Left lung (tissue), 10 donors: Measurements from ENCODE around the gene MRM2. TPM values are rescaled to one million over a fixed set of nuclear protein-coding genes. Genes with fewer than 3 reads are reported as not detected.
A peak's percentile ranks its signal among the peaks of the same experiment; 100 is the strongest.

Source experiments
- ATAC-seq: fragments of 200-7000 bp; cut with Tn5 transposase; one replicate; pipeline ENCODE4 v1.9.1; 2020; ENCODE audit warnings: moderate library complexity
- DNase-seq, 4 donors: peaks; one replicate each; pipeline ENCODE4 v3.0.0-alpha.2; 2013 to 2020
- H3K27ac ChIP-seq, 2 donors: fragments of 200-600 bp; sonication (generic) in 1 of 2; one replicate each; pipeline versions ENCODE4 v1.5.0 to v1.8.0; 2020 to 2021
- H3K27me3 ChIP-seq, 2 donors: fragments of 200-600 bp; sonication (generic) in 1 of 2; one replicate each; pipeline versions ENCODE4 v1.5.0 to v1.8.0; 2020 to 2021
- H3K36me3 ChIP-seq, 2 donors: fragments of 200-600 bp; sonication (generic) in 1 of 2; one replicate each; pipeline versions ENCODE4 v1.5.0 to v1.8.0; 2020 to 2021
- H3K4me1 ChIP-seq, 2 donors: fragments of 200-600 bp; one replicate each; pipeline ENCODE4 v1.8.0; 2021
- H3K4me3 ChIP-seq, 2 donors: fragments of 200-600 bp; sonication (generic) in 1 of 2; one replicate each; pipeline versions ENCODE4 v1.5.0 to v1.8.0; 2020 to 2021; ENCODE audit warnings: mild to moderate bottlenecking in 1 of 2
- H3K9me3 ChIP-seq, 2 donors: fragments of 200-600 bp; sonication (generic) in 1 of 2; one replicate each; pipeline versions ENCODE4 v1.5.0 to v1.8.0; 2020 to 2021
- intact Hi-C, 2 donors: fragments of 100-400 bp; cut with DNase I; formaldehyde crosslinking; loops; one replicate each; pipeline versions ENCODE4 v1.11.2 to v1.14.2; 2022
- polyA plus RNA-seq, 6 donors: library from polyadenylated mRNA; unstranded; fragments of 120-200 nt; gene quantifications; one replicate each; pipeline ENCODE4 v1.2.1, GENCODE V29; 2013; ENCODE audit not compliant: insufficient read length in 6 of 6
- total RNA-seq, 2 donors: library from RNA; stranded (reverse); fragmentation: NEBNext Ultra II Directional; extraction: Animal tissue kit (Norgen Biotek cat#: 25700); gene quantifications; one replicate each; pipeline ENCODE4 v1.2.1, GENCODE V29; 2021
- TF ChIP-seq, protein P1 (sequence below), 2 donors: fragments of 200-600 bp; sonication (generic) in 1 of 2; IDR thresholded peaks; one replicate each; pipeline versions ENCODE4 v1.5.0 to v1.8.0; 2021; ENCODE audit warnings: antibody characterized with exemption in 2 of 2
- donor health status: DM: no; HTN: yes; CAD: no.
- donor health status: DM: no; HTN: no; CAD: no.

MRM2 gene
- total and polyA plus RNA-seq, 8 donors = 23.0 to 36.6 (median 31.2) TPM

- Histone ChIP-seq H3K36me3 (peaks cover 0 to 46% of the 10 kb centered on the region in 2 donors), H3K27me3 (no peaks in the 10 kb centered on the region), H3K9me3 (no peaks in the 10 kb centered on the region), H3K4me3 (peak overlapping the region in 1 of 2 donors; percentile 21), H3K27ac (peak overlapping the region; percentile 53 to 84), H3K4me1 (peaks cover 0 to 16% of the 10 kb centered on the region in 2 donors)
- intact Hi-C loops = no loop called here
- ATAC-seq = no peak
- TF ChIP-seq, protein P1, sequence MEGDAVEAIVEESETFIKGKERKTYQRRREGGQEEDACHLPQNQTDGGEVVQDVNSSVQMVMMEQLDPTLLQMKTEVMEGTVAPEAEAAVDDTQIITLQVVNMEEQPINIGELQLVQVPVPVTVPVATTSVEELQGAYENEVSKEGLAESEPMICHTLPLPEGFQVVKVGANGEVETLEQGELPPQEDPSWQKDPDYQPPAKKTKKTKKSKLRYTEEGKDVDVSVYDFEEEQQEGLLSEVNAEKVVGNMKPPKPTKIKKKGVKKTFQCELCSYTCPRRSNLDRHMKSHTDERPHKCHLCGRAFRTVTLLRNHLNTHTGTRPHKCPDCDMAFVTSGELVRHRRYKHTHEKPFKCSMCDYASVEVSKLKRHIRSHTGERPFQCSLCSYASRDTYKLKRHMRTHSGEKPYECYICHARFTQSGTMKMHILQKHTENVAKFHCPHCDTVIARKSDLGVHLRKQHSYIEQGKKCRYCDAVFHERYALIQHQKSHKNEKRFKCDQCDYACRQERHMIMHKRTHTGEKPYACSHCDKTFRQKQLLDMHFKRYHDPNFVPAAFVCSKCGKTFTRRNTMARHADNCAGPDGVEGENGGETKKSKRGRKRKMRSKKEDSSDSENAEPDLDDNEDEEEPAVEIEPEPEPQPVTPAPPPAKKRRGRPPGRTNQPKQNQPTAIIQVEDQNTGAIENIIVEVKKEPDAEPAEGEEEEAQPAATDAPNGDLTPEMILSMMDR (IDR thresholded peaks at IDR 0.05) = no peak
- DNase-seq = no peak
These were observed 19.6 kb upstream of the MRM2 start for GRCh38 chr7:2261611-2262010.

GRCh38 chr7:2260820-2261219 lies 18.8 kb upstream of the MRM2 start:
- intact Hi-C loops = no loop called here
- peaks cover 0 to 16% of the 10 kb centered on the region in 2 donors for H3K4me1 ChIP-seq
- DNase-seq (peak in 3 of 4 donors; percentile 59 to 94 (median 87)), ATAC-seq (peak; percentile 87)
- H3K36me3 ChIP-seq = peaks cover 0 to 54% of the 10 kb centered on the region in 2 donors
- H3K4me3 ChIP-seq = no peak overlapping the region
- no peaks in the 10 kb centered on the region for H3K9me3 ChIP-seq
- TF ChIP-seq, protein P1 (IDR thresholded peaks at IDR 0.05) = no peak
- no peaks in the 10 kb centered on the region for H3K27me3 ChIP-seq
- peak overlapping the region in 1 of 2 donors; percentile 53 for H3K27ac ChIP-seq

DNA sequence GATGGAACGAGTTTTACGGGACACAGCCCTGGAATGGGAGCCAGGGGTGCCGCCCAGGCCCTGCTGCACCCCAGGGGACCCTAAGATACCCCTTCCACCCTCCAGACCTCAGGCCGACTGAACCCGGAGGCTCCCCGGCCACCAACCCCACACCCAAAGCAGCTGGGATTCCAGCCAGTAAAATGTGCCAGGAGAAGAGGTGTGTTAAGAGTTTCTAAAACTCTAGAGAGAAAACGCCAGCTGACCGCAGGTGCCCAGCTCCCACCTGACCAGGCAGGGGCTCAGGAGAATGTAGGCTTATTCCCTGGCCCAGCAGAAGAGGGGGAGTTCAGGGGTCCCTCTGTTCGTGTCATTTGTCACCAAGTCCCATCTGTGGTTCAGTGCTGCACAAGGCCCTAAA lies 17.5 kb upstream of the MRM2 start:
- ATAC-seq (peak; percentile 70), DNase-seq (peak in 1 of 4 donors; percentile 52)
- Histone ChIP-seq H3K4me1 (peaks cover 0 to 16% of the 10 kb centered on the region in 2 donors), H3K27me3 (no peaks in the 10 kb centered on the region), H3K9me3 (no peaks in the 10 kb centered on the region), H3K36me3 (peaks cover 0 to 64% of the 10 kb centered on the region in 2 donors), H3K27ac (no peak overlapping the region), H3K4me3 (no peak overlapping the region)
- intact Hi-C loops = no loop called here
- TF ChIP-seq, protein P1 (IDR thresholded peaks at IDR 0.05) = no peak

GRCh38 chr7:2258661-2259365 lies 16.8 kb upstream of the MRM2 start:
- Histone ChIP-seq H3K4me1 (peaks cover 0 to 16% of the 10 kb centered on the region in 2 donors), H3K4me3 (no peak overlapping the region), H3K27me3 (no peaks in the 10 kb centered on the region), H3K9me3 (no peaks in the 10 kb centered on the region), H3K36me3 (peaks cover 0 to 64% of the 10 kb centered on the region in 2 donors), H3K27ac (no peak overlapping the region)
- ATAC-seq (no peak), DNase-seq (peak in 1 of 4 donors; percentile 73)
- intact Hi-C loops = no loop called here
- TF ChIP-seq, protein P1 (IDR thresholded peaks at IDR 0.05) = no peak

DNA sequence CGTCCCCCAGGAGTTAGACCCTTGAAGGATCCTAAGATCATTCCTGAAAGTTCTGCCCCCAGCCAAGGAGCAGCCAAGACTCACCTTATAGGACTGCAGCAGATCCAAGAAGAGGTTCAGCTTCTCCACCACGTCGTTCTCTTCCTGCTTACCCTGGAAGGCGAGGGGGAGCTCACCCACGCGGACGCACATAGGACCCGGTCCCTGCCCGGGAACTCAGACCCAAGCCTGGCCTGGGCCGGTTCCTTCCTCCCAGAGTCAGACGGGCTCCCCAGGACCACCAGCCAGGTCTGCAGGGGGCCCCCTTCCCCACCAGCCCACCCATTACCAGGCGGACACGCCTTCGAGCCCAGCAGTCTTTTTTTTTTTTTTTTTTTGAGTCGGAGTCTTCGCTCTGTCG lies 15.6 kb upstream of the MRM2 start:
- no peak overlapping the region for H3K27ac ChIP-seq
- peaks cover 0 to 59% of the 10 kb centered on the region in 2 donors for H3K36me3 ChIP-seq
- TF ChIP-seq, protein P1 (IDR thresholded peaks at IDR 0.05) = no peak
- H3K9me3 ChIP-seq = no peaks in the 10 kb centered on the region
- ATAC-seq = no peak
- H3K4me1 ChIP-seq = peaks cover 0 to 16% of the 10 kb centered on the region in 2 donors
- no peak overlapping the region for H3K4me3 ChIP-seq
- intact Hi-C loops = no loop called here
- no peaks in the 10 kb centered on the region for H3K27me3 ChIP-seq
- no peak for DNase-seq
